HepG2 (cell line): ENCODE measurements around the gene CBLN3. TPM values are rescaled to one million over a fixed set of nuclear protein-coding genes. Genes with fewer than 3 reads are reported as not detected.

ENCODE experiments used
- ARNT ChIP-seq: fragments of 450-650 bp; IDR thresholded peaks from 2 replicates; pipeline ENCODE4 v1.6.1; 2017
- ETV6 ChIP-seq: sonication (generic); formaldehyde crosslinking; conservative IDR thresholded peaks from 2 replicates; pipeline ENCODE4 v1.4.0; 2020; ENCODE audit warnings: missing genetic modification reagents
- GATA4 ChIP-seq: sonication (generic); IDR thresholded peaks from 2 replicates; pipeline ENCODE4 v1.6.1; 2016; ENCODE audit warnings: antibody characterized with exemption, low read depth, borderline replicate concordance
- GATAD1 ChIP-seq: IDR thresholded peaks from 2 replicates; pipeline ENCODE4 v1.6.1; 2016; ENCODE audit warnings: missing genetic modification reagents, missing compliant biosample characterization
- KDM3A ChIP-seq: IDR thresholded peaks from 2 replicates; pipeline ENCODE4 v1.6.1; 2018; ENCODE audit warnings: low read depth, missing compliant biosample characterization
- KLF12 ChIP-seq: sonication (generic); formaldehyde crosslinking; IDR thresholded peaks from 2 replicates; pipeline ENCODE4 v1.4.0; 2020; ENCODE audit warnings: missing genetic modification reagents, borderline replicate concordance
- MAZ ChIP-seq, 2 experiments: sonication (generic) in 1 of 2; formaldehyde crosslinking in 1 of 2; IDR thresholded peaks; 2 replicates each; pipeline versions ENCODE4 v1.5.0 to v1.6.1; 2012 to 2020; ENCODE audit warnings: low read depth in 2 of 2, mild to moderate bottlenecking in 2 of 2, borderline replicate concordance in 1 of 2, improper control_type of control experiment in 1 of 2, low read length in 1 of 2, missing genetic modification reagents in 1 of 2, moderate library complexity in 1 of 2
- MEIS2 ChIP-seq: sonication (generic); formaldehyde crosslinking; IDR thresholded peaks from 2 replicates; pipeline ENCODE4 v1.9.0; 2021; ENCODE audit warnings: mild to moderate bottlenecking, missing genetic modification reagents
- MTA1 ChIP-seq: sonication (generic); formaldehyde crosslinking; IDR thresholded peaks from 2 replicates; pipeline ENCODE4 v1.4.0; 2020; ENCODE audit warnings: missing genetic modification reagents, mild to moderate bottlenecking, borderline replicate concordance
- NCOA2 ChIP-seq: sonication (generic); formaldehyde crosslinking; IDR thresholded peaks from 2 replicates; pipeline ENCODE4 v1.8.0; 2022; ENCODE audit warnings: inconsistent platforms
- NR2F1 ChIP-seq, 2 experiments: fragments of 450-650 bp in 1 of 2; formaldehyde crosslinking in 1 of 2; IDR thresholded peaks; 2 replicates each; pipeline versions ENCODE4 v1.5.0 to v1.6.1; 2016 to 2020; ENCODE audit warnings: mild to moderate bottlenecking in 1 of 2, missing compliant biosample characterization in 1 of 2, missing genetic modification reagents in 1 of 2, moderate library complexity in 1 of 2
- RXRB ChIP-seq: IDR thresholded peaks from 2 replicates; pipeline ENCODE4 v1.6.1; 2016; ENCODE audit warnings: borderline replicate concordance, missing genetic modification reagents, missing compliant biosample characterization
- SIX1 ChIP-seq: sonication (generic); formaldehyde crosslinking; IDR thresholded peaks from 2 replicates; pipeline ENCODE4 v1.4.0; 2020; ENCODE audit warnings: missing genetic modification reagents, borderline replicate concordance
- SMAD9 ChIP-seq: sonication (generic); formaldehyde crosslinking; IDR thresholded peaks from 2 replicates; pipeline ENCODE4 v1.5.1; 2020; ENCODE audit warnings: mild to moderate bottlenecking, missing genetic modification reagents
- TFAP4 ChIP-seq: sonication (generic); IDR thresholded peaks from 2 replicates; pipeline ENCODE4 v1.6.1; 2016; ENCODE audit warnings: low read depth, borderline replicate concordance
- THAP8 ChIP-seq: sonication (generic); formaldehyde crosslinking; IDR thresholded peaks from 2 replicates; pipeline ENCODE4 v1.5.1; 2020; ENCODE audit warnings: missing genetic modification reagents, mild to moderate bottlenecking, borderline replicate concordance
- THAP9 ChIP-seq: sonication (generic); formaldehyde crosslinking; IDR thresholded peaks from 2 replicates; pipeline ENCODE4; 2020; ENCODE audit warnings: missing genetic modification reagents, mild to moderate bottlenecking, borderline replicate concordance
- ZBTB33 ChIP-seq: sonication (generic); formaldehyde crosslinking; IDR thresholded peaks from 2 replicates; pipeline ENCODE4 v1.4.0; 2020; ENCODE audit warnings: missing genetic modification reagents
- ZNF704 ChIP-seq: sonication (generic); formaldehyde crosslinking; IDR thresholded peaks from 2 replicates; pipeline ENCODE4 v1.8.1; 2023; ENCODE audit warnings: mild to moderate bottlenecking, inconsistent platforms, moderate library complexity, missing genetic modification reagents, borderline replicate concordance
- ZNF773 ChIP-seq: sonication (generic); formaldehyde crosslinking; IDR thresholded peaks from 2 replicates; pipeline ENCODE4 v1.4.0; 2020; ENCODE audit warnings: missing genetic modification reagents, borderline replicate concordance
- ZNF782 ChIP-seq: sonication (generic); formaldehyde crosslinking; IDR thresholded peaks from 2 replicates; pipeline ENCODE4 v1.4.0; 2020; ENCODE audit warnings: missing genetic modification reagents, mild to moderate bottlenecking, borderline replicate concordance
- ZNF816 ChIP-seq: sonication (generic); formaldehyde crosslinking; IDR thresholded peaks from 2 replicates; pipeline ENCODE4 v1.8.0; 2022; ENCODE audit warnings: missing genetic modification reagents, mild to moderate bottlenecking, borderline replicate concordance
- ZNF891 ChIP-seq: sonication (generic); formaldehyde crosslinking; IDR thresholded peaks from 2 replicates; pipeline ENCODE4 v1.5.0; 2020; ENCODE audit warnings: mild to moderate bottlenecking, missing genetic modification reagents
- ZSCAN22 ChIP-seq: sonication (generic); formaldehyde crosslinking; IDR thresholded peaks from 2 replicates; pipeline ENCODE4 v1.4.0; 2020; ENCODE audit warnings: mild to moderate bottlenecking, missing genetic modification reagents
- polyA plus RNA-seq, 8 experiments: library from polyadenylated mRNA; depleted of rRNA in 3 of 8; stranded (reverse) in 7 of 8; unstranded in 1 of 8; fragments of >200 nt; fragmentation: Illumina TruSeq in 4 of 8; extraction: Trizol in 4 of 8; gene quantifications; 2 replicates each; pipeline versions ENCODE4 v1.2.1 to v1.2.3, GENCODE V29; 2011 to 2016; ENCODE audit warnings: low read depth in 4 of 8, missing spikeins in 1 of 8, mixed read lengths in 1 of 8; ENCODE audit not compliant: insufficient read depth in 1 of 8
- total RNA-seq, 5 experiments: library from RNA; depleted of rRNA; stranded (reverse); fragments of >200 nt; fragmentation: Illumina TruSeq; extraction: Trizol; gene quantifications; 2 replicates each; pipeline ENCODE4 v1.2.3, GENCODE V29; 2016; ENCODE audit warnings: low read depth in 1 of 5

Gene CBLN3
- total and polyA plus RNA-seq, 2 of the 13 experiments (the other 11 are each of a cell fraction or from before 2014, with no cell fraction given) = 0.66 to 0.98 TPM

- TF ChIP-seq KDM3A (CRISPR knock-in tag) = no peak
- TF ChIP-seq MAZ (IDR thresholded peaks at IDR 0.05; ENCODE audit: borderline replicate concordance, low read depth, low read length) = no peak
- TF ChIP-seq MAZ (CRISPR knock-in tag; IDR thresholded peaks at IDR 0.05; ENCODE audit: low read depth) = no peak
- TF ChIP-seq NR2F1 (CRISPR knock-in tag; IDR thresholded peaks at IDR 0.05) = no peak
- TF ChIP-seq ETV6 (CRISPR knock-in tag) = 0 out of 2 replicates have a peak, but pooled peaks have one; percentile 4
- TF ChIP-seq ZBTB33 (CRISPR knock-in tag) = no peak
- no peak for TF ChIP-seq RXRB
- no peak for TF ChIP-seq SIX1 (CRISPR knock-in tag)
- TF ChIP-seq THAP9 = no peak
- TF ChIP-seq GATA4 = no peak
- TF ChIP-seq GATAD1 (CRISPR knock-in tag) = no peak
- TF ChIP-seq THAP8 (CRISPR knock-in tag) = no peak
- 0 out of 2 replicates have a peak, but pooled peaks have one; percentile 10 for TF ChIP-seq ZNF704 (CRISPR knock-in tag)
- peak; percentile 62; the same call in 1 of the 2 replicates for TF ChIP-seq ZNF891
- TF ChIP-seq ZNF816 (CRISPR knock-in tag) = no peak
- TF ChIP-seq ZNF782 = no peak
- TF ChIP-seq MTA1 (CRISPR knock-in tag) = no peak
- no peak for TF ChIP-seq TFAP4
- TF ChIP-seq SMAD9 = no peak
- TF ChIP-seq NCOA2 = no peak
- no peak for TF ChIP-seq KLF12 (CRISPR knock-in tag)
- no peak for TF ChIP-seq ARNT
- TF ChIP-seq ZNF773 (CRISPR knock-in tag) = no peak
- no peak for TF ChIP-seq ZSCAN22 (CRISPR knock-in tag)
- no peak for TF ChIP-seq MEIS2 (CRISPR knock-in tag)
These were observed 6.5 kb upstream of the CBLN3 start (continued) for GRCh38 chr14:24435998-24436354.
